ENCODE data around the gene ETV2. TPM values are rescaled to one million over a fixed set of nuclear protein-coding genes. Genes with fewer than 3 reads are reported as not detected.
"Not testable (repeated sequence)": the region's sequence is repeated elsewhere in the genome, so short reads cannot be mapped to it uniquely, and the experiment has no call there.

Gene ETV2
- total RNA-seq, 1 experiment from 2014 or later, result 0.73 TPM

DNA sequence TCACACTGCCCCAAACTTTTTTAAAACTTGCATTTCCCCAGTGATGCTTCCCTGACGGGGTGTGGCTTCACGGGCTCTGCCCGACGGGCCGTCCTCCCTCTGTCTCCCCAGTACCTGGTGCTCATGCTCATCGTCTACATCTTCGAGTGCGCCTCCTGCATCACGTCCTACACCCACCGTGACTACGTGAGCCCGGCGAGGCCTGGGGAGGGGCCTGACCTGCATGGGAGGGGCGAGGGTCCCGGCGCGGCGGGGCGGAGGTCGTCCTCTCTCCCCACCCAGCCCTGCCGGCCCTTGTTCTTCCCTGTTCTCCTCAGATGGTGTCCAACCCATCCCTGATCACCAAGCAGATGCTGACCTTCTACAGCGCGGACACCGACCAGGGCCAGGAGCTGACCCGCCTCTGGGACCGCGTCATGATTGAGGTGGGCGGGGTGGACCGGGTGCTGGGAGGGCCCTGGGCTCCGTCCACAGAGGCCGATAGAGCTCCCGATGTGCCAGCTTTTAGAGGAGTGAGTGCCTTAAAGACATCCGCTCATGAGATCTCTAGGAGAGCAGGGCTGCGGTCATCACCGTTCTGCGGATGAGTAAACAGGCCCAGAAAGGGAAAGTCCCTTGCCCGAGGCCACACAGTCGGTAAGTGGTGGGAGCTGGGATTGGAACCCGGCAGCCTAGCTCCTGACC lies 31.7 kb downstream of the ETV2 start:
- Histone ChIP-seq H3K36me3 (ENCODE audit: insufficient read depth, low read length, poor library complexity, severe bottlenecking) (no peaks in the 10 kb centered on the region), H3K9me3 (ENCODE audit: low read depth, low read length, poor library complexity, severe bottlenecking) (no peaks in the 10 kb centered on the region), H3K27me3 (replicated peaks; ENCODE audit: insufficient read depth, low read depth, low read length, poor library complexity) (peaks cover 35% of the 10 kb centered on the region), H3K27ac (ENCODE audit: low read depth, low read length, poor library complexity, severe bottlenecking) (no peak overlapping the region), H3K4me3 (ENCODE audit: low read depth, low read length, poor library complexity, severe bottlenecking) (peak overlapping the region; percentile 24), H3K4me1 (ENCODE audit: insufficient read depth, low read length, poor library complexity, severe bottlenecking) (no peaks in the 10 kb centered on the region)
- ChIA-PET CTCF (interaction anchor here (0.8 kb wide), 1 partner anchor 19 kb away, joined by 4 read pairs; no protein-coding TSS in a partner anchor), POLR2A (ENCODE audit: low non-redundant PET) (no interaction called here)
- DNase-seq (ENCODE audit: low spot score), result no peak
- no TSS peak for BruUV-seq (replicated peaks)
- intact Hi-C loops (cut with micrococcal nuclease; ENCODE audit: unreplicated experiment), result no loop called here
- TF ChIP-seq, protein P1, sequence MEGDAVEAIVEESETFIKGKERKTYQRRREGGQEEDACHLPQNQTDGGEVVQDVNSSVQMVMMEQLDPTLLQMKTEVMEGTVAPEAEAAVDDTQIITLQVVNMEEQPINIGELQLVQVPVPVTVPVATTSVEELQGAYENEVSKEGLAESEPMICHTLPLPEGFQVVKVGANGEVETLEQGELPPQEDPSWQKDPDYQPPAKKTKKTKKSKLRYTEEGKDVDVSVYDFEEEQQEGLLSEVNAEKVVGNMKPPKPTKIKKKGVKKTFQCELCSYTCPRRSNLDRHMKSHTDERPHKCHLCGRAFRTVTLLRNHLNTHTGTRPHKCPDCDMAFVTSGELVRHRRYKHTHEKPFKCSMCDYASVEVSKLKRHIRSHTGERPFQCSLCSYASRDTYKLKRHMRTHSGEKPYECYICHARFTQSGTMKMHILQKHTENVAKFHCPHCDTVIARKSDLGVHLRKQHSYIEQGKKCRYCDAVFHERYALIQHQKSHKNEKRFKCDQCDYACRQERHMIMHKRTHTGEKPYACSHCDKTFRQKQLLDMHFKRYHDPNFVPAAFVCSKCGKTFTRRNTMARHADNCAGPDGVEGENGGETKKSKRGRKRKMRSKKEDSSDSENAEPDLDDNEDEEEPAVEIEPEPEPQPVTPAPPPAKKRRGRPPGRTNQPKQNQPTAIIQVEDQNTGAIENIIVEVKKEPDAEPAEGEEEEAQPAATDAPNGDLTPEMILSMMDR (conservative IDR thresholded peaks at IDR 0.05; ENCODE audit: low read depth, low read length), result no peak
- TF ChIP-seq EZH2 (IDR thresholded peaks at IDR 0.05; ENCODE audit: borderline replicate concordance, low read depth, low read length, poor library complexity, severe bottlenecking), result peak; percentile 40

DNA sequence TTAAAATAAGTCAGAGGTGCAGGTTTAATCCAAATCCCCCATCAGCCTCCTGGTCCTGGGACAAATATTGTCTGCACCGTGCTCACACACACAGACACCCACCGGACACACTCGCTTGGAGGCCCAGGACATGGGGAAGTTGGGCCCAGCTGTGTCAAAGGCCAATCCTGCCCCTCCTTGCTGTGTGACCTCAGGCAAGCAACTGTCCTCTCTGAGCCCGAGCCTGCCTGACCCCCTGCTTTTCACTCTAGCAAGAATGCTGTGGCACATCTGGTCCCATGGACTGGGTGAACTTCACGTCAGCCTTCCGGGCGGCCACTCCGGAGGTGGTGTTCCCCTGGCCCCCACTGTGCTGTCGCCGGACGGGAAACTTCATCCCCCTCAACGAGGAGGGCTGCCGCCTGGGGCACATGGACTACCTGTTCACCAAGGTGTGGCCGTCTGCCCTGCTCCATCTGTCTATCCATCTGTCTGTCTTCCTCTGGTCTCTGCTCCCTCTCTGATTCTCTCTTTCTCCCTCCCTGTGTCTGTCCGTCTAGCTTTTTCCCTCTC lies 34.1 kb downstream of the ETV2 start:
- Histone ChIP-seq H3K27ac (ENCODE audit: low read depth, low read length, poor library complexity, severe bottlenecking) (no peak overlapping the region), H3K9me3 (ENCODE audit: low read depth, low read length, poor library complexity, severe bottlenecking) (no peaks in the 10 kb centered on the region), H3K4me3 (ENCODE audit: low read depth, low read length, poor library complexity, severe bottlenecking) (no peak overlapping the region), H3K4me1 (ENCODE audit: insufficient read depth, low read length, poor library complexity, severe bottlenecking) (no peaks in the 10 kb centered on the region), H3K27me3 (replicated peaks; ENCODE audit: insufficient read depth, low read depth, low read length, poor library complexity) (peaks cover 24% of the 10 kb centered on the region), H3K36me3 (ENCODE audit: insufficient read depth, low read length, poor library complexity, severe bottlenecking) (no peaks in the 10 kb centered on the region)
- DNase-seq (ENCODE audit: low spot score), result no peak
- intact Hi-C loops (cut with micrococcal nuclease; ENCODE audit: unreplicated experiment), result no loop called here
- no TSS peak for BruUV-seq (replicated peaks)
- CTCF ChIA-PET, result no interaction called here
- POLR2A ChIA-PET (ENCODE audit: low non-redundant PET), result interaction anchor here (0.6 to 0.7 kb wide), 2 partner anchors 118 to 134 kb away, joined by 3 to 8 read pairs; no protein-coding TSS in a partner anchor
- TF ChIP-seq EZH2 (IDR thresholded peaks at IDR 0.05; ENCODE audit: borderline replicate concordance, low read depth, low read length, poor library complexity, severe bottlenecking), result no peak
- TF ChIP-seq, protein P1 (conservative IDR thresholded peaks at IDR 0.05; ENCODE audit: low read depth, low read length), result no peak

DNA sequence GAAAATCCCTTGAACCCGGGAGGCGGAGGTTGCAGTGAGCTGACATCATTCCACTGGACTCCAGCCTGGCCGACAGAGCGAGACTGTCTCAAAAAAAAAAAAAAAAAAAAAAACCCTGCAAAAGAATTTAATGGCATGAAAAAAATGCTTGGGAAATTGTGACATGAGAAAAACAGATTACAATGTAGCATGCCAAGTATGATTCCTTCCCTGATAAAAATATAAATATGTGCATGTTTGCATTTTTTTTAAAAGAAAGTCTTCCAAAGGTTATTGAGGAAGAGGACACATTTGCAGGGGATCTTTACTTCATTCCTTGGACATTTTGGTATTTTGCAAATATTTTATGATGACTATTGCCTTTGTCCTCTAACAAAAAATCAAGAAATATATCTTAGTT lies 48.3 kb downstream of the ETV2 start:
- intact Hi-C loops (cut with micrococcal nuclease; ENCODE audit: unreplicated experiment), result loop anchor here (5.0 kb wide), 1 partner anchor 132 kb away; no protein-coding TSS in a partner anchor
- no TSS peak for BruUV-seq (replicated peaks)
- POLR2A ChIA-PET (ENCODE audit: low non-redundant PET), result no interaction called here

DNA sequence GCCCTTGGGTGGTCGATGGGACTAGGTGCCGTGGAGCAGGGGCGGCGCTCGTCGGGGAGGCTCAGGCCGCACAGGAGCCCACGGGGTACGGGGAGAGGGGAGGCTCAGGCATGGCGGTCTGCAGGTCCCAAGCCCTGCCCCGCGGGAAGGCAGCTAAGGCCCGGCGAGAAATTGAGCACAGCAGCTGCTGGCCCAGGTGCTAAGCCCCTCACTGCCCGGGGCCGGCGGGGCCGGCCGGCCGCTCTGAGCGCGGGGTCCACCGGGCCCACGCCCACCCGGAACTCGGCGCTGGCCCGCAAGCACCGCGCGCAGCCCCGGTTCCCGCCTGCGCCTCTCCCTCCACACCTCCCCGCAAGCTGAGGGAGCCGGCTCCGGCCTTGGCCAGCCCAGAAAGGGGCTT lies 49.6 kb downstream of the ETV2 start:
- intact Hi-C loops (cut with micrococcal nuclease; ENCODE audit: unreplicated experiment), result loop anchor here (5.0 kb wide), 1 partner anchor 131 kb away; no protein-coding TSS in a partner anchor
- CTCF ChIA-PET; DNase-seq (ENCODE audit: low spot score): not testable (repeated sequence)

More for the DNA sequence above, 48.3 kb downstream of the ETV2 start:
- no peaks in the 10 kb centered on the region for H3K4me1 ChIP-seq (ENCODE audit: insufficient read depth, low read length, poor library complexity, severe bottlenecking)
- no peaks in the 10 kb centered on the region for H3K27me3 ChIP-seq (replicated peaks; ENCODE audit: insufficient read depth, low read depth, low read length, poor library complexity)
- TF ChIP-seq EZH2 (IDR thresholded peaks at IDR 0.05; ENCODE audit: borderline replicate concordance, low read depth, low read length, poor library complexity, severe bottlenecking), result no peak
- TF ChIP-seq, protein P1 (conservative IDR thresholded peaks at IDR 0.05; ENCODE audit: low read depth, low read length), result no peak
- no peak for DNase-seq (ENCODE audit: low spot score)
- H3K9me3 ChIP-seq (ENCODE audit: low read depth, low read length, poor library complexity, severe bottlenecking), result no peaks in the 10 kb centered on the region
- H3K4me3 ChIP-seq (ENCODE audit: low read depth, low read length, poor library complexity, severe bottlenecking), result no peak overlapping the region
- CTCF ChIA-PET, result interaction anchor here (1.1 kb wide), 1 partner anchor 46 kb away, joined by 3 read pairs; no protein-coding TSS in a partner anchor
- no peaks in the 10 kb centered on the region for H3K36me3 ChIP-seq (ENCODE audit: insufficient read depth, low read length, poor library complexity, severe bottlenecking)
- no peak overlapping the region for H3K27ac ChIP-seq (ENCODE audit: low read depth, low read length, poor library complexity, severe bottlenecking)

More for the DNA sequence above, 49.6 kb downstream of the ETV2 start:
- BruUV-seq (replicated peaks); H3K27ac ChIP-seq (ENCODE audit: low read depth, low read length, poor library complexity, severe bottlenecking); H3K27me3 ChIP-seq (replicated peaks; ENCODE audit: insufficient read depth, low read depth, low read length, poor library complexity); H3K36me3 ChIP-seq (ENCODE audit: insufficient read depth, low read length, poor library complexity, severe bottlenecking); H3K4me1 ChIP-seq (ENCODE audit: insufficient read depth, low read length, poor library complexity, severe bottlenecking); POLR2A ChIA-PET (ENCODE audit: low non-redundant PET); H3K4me3 ChIP-seq (ENCODE audit: low read depth, low read length, poor library complexity, severe bottlenecking); H3K9me3 ChIP-seq (ENCODE audit: low read depth, low read length, poor library complexity, severe bottlenecking): not testable (repeated sequence)
